Aorta (tissue), 5 donors: ENCODE results near the gene RNF151. TPM values are rescaled to one million over a fixed set of nuclear protein-coding genes. Genes with fewer than 3 reads are reported as not detected.
A peak's percentile ranks its signal among the peaks of the same experiment; 100 is the strongest.
"Not testable (repeated sequence)": the region's sequence is repeated elsewhere in the genome, so short reads cannot be mapped to it uniquely, and the experiment has no call there.

Experiments
- ATAC-seq: fragments of 200-7000 bp; cut with Tn5 transposase; one replicate; pipeline ENCODE4 v1.9.1; 2022; ENCODE audit warnings: moderate library complexity; ENCODE audit not compliant: low FRiP score
- DNase-seq, 2 donors: peaks; one replicate each; pipeline ENCODE4 v3.0.0-alpha.2; 2020
- H3K27ac ChIP-seq, 2 donors: one replicate each; pipeline ENCODE4 v1.5.1; 2013; ENCODE audit warnings: low read length in 2 of 2, mild to moderate bottlenecking in 2 of 2, moderate library complexity in 2 of 2, control low read depth in 1 of 2, inconsistent platforms in 1 of 2, low read depth in 1 of 2
- H3K27me3 ChIP-seq, 2 donors: one replicate each; pipeline ENCODE4 v1.6.1; 2013; ENCODE audit warnings: control low read depth in 1 of 2, low read length in 1 of 2, mild to moderate bottlenecking in 1 of 2, moderate library complexity in 1 of 2; ENCODE audit not compliant: insufficient read depth in 2 of 2, control insufficient read depth in 1 of 2
- H3K36me3 ChIP-seq, 2 donors: one replicate each; pipeline ENCODE4 v1.6.1; 2013; ENCODE audit warnings: control low read depth in 1 of 2, low read length in 1 of 2, mild to moderate bottlenecking in 1 of 2; ENCODE audit not compliant: insufficient read depth in 2 of 2, control insufficient read depth in 1 of 2
- H3K4me1 ChIP-seq, 2 donors: one replicate each; pipeline ENCODE4 v1.6.1; 2013; ENCODE audit warnings: low read length in 2 of 2, control low read depth in 1 of 2, mild to moderate bottlenecking in 1 of 2, moderate library complexity in 1 of 2; ENCODE audit not compliant: insufficient read depth in 2 of 2, control insufficient read depth in 1 of 2
- H3K4me3 ChIP-seq, 2 donors: one replicate each; pipeline ENCODE4 v1.5.1; 2013; ENCODE audit warnings: low read length in 2 of 2, control low read depth in 1 of 2, mild to moderate bottlenecking in 1 of 2
- H3K9me3 ChIP-seq: one replicate; pipeline ENCODE4 v1.6.1; 2013; ENCODE audit warnings: mild to moderate bottlenecking, low read length; ENCODE audit not compliant: control insufficient read depth
- WGBS, 2 donors: extraction: QIAGEN DNeasy Blood & Tissue Kit; methylation state at CpG; one replicate each; pipeline ENCODE4 v1.1.7; 2013; 5-methylcytosine and 5-hydroxymethylcytosine counted together
- intact Hi-C, 2 donors: fragments of 100-400 bp; cut with DNase I; formaldehyde crosslinking; loops; one replicate each; pipeline versions ENCODE4 v1.14.2 to v1.15.0; 2022
- polyA plus RNA-seq, 2 donors: library from polyadenylated mRNA; stranded (reverse); fragments of 200-250 nt; gene quantifications; one replicate each; pipeline ENCODE4 v1.2.3, GENCODE V29; 2013
- total RNA-seq, 2 donors: library from RNA; stranded (reverse); fragmentation: NEBNext Ultra II Directional; extraction: Animal tissue kit (Norgen Biotek cat#: 25700); gene quantifications; one replicate each; pipeline ENCODE4 v1.2.1, GENCODE V29; 2021
- donor health status: healthy with polysubstance abuse.
- donor health status: Bipolar disorder and iron deficiency.
- donor health status: DM: no; HTN: no; CAD: no.
- donor health status: DM: no; HTN: no; CAD: no.
- donor health status: DM: yes; HTN: yes; CAD: no.

RNF151 gene
- total and polyA plus RNA-seq, 4 donors, result not detected

DNA sequence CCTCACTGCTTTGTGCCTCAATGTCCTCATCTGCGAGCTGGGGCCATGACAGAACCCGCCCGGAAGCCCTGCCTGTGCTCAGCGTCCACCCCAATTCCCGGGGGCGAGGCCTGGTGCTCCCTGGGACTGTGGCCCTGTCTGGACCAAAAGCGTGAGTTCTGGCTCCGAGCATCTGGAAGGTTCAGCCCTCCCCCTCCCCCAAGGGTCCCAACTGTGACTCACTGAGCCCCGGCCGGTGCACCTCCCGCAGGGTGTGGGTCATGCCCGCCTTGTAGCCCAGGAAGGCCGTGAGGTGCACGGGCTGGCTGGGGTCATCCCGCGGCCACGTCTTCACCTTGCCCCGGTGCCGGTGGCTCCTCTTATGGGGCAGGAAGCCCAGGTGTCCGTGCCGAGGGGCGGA is 12.9 kb upstream of the RNF151 start:
- no peak overlapping the region for H3K4me3 ChIP-seq
- WGBS, 2 donors, result 92 to 94% methylated on average over 22 of the region's 22 CpGs
- intact Hi-C loops, result no loop called here
- H3K9me3 ChIP-seq, result no peaks in the 10 kb centered on the region
- H3K36me3 ChIP-seq, result no peaks in the 10 kb centered on the region
- DNase-seq (peak in 1 of 2 donors; percentile 73), ATAC-seq (no peak)
- no peaks in the 10 kb centered on the region for H3K4me1 ChIP-seq
- no peak overlapping the region for H3K27ac ChIP-seq
- no peaks in the 10 kb centered on the region for H3K27me3 ChIP-seq

DNA sequence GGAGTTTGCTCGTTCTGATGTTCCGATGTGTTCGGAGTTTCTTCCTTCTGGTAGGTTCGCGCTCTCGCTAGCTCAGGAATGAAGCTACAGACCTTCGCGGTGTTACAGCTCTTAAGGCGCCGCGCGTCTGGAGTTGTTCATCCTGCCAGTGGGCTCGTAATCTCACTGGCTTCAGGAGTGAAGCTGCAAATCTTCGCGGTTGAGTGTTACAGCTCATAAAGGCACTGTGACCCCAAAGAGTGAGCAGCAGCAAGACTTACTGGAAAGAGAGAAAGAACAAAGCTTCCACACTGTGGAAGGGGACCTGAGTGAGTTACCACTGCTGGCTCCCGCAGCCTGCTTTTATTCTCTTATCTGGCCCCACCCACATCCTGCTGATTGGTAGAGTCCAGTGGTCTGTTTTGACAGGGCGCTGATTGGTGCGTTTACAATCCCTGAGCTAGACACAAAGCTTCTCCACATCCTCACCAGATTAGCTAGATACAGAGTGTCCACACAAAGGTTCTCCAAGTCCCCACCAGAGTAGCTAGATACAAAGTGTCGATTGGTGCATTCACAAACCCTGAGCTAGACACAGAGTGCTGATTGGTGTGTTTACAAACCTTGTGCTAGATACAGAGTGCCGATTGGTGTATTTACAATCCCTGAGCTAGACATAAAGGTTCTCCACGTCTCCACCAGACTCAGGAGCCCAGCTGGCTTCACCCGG is 9.1 kb upstream of the RNF151 start:
- H3K27me3 ChIP-seq, H3K27ac ChIP-seq, ATAC-seq, H3K4me3 ChIP-seq, H3K9me3 ChIP-seq, H3K36me3 ChIP-seq, H3K4me1 ChIP-seq, intact Hi-C loops, DNase-seq: not testable (repeated sequence)
- 87 to 88% methylated on average over 18 to 21 of the region's 22 CpGs for WGBS, 2 donors

DNA sequence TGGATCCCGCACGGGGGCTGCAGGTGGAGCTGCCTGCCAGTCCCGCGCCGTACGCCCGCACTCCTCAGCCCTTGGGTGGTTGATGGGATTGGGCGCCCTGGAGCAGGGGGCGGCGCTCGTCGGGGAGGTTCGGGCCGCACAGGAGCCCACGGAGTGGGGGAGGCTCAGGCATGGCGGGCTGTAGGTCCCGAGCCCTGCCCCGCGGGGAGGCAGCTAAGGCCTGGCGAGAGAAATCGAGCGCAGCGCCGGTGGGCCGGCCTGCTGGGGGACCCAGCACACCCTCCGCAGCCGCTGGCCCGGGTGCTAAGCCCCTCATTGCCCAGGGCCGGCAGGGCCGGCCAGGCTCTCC is 8.5 kb upstream of the RNF151 start:
- H3K9me3 ChIP-seq, ATAC-seq, H3K27me3 ChIP-seq, H3K27ac ChIP-seq, intact Hi-C loops, H3K36me3 ChIP-seq, H3K4me3 ChIP-seq, H3K4me1 ChIP-seq: not testable (repeated sequence)
- WGBS, 2 donors, result 64 to 71% methylated on average over 25 to 30 of the region's 30 CpGs
- peak in 1 of 2 donors; percentile 73 for DNase-seq

DNA sequence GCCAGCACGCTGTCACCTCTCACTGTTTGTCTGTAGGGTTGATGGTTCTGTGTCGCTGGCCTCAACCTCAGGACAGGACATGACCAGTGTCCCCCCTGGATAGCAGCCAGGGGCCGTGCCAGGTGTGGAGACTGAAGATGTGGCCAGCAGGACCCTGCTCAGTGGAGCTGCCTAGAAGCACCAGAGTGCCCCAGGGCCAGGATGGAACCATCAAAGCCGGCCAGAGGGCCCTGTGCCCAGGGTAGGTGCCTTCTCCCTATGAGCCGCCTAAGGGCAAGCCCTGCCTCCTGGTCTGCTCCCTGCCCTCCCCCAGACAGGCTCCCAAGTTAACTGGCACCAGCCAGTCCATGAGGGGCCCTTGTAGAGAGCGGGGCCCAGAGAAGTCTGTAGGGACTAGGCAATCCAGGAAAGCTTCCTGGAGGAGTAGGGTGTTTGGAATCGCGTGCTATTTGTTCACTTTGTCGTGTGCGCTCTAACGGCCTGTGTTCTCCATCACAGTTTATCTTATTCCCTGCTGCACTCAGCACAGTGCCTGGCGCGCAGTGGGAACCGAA is 7.9 kb upstream of the RNF151 start:
- WGBS, 2 donors, result 32 to 36% methylated on average over 14 of the region's 14 CpGs
- peak; percentile 17 for ATAC-seq

DNA sequence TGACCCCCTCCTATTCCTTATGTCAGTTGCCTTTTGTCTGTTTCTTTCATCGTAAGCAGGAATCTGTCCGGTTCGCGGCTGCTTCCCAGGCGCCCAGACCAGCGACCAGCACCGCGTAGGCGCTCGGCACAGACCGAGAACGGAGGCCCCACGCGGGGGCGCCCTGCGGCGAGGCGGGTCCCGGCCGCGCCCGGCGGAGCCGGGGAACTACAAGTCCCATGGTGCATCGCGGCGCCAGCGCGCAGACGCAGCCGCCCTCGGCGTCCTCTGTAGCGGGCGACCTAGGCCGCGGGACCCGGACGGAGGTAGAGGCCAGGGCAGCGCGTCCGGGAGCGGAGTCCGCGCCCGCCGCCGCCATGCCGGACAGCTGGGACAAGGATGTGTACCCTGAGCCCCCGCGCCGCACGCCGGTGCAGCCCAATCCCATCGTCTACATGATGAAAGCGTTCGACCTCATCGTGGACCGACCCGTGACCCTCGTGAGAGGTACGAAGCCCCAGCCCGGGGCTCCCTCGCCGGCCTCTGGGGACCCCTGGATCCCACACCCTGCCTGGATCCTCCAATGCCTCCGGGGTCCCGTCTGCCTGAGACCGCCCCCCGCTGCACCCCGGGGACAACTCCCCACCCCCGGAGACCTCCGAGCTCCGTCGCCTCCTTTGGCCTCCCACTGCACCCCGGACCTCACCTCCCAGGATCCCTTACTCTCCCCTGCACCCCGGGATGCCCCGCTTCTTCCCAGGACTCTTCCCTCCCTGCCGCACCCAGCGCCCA is 7.2 kb upstream of the RNF151 start, which contains the start of gene NDUFB10:
Gene NDUFB10, plus strand, starts transcription at position 270 of the 771 bp plus-strand sequence. Its CDS starts 87 bp downstream, at position 357.
- H3K4me1 ChIP-seq, result no peaks in the 10 kb centered on the region
- H3K27me3 ChIP-seq, result no peaks in the 10 kb centered on the region
- intact Hi-C loops, result no loop called here
- WGBS, 2 donors, result 0 to 1% methylated on average over 73 to 79 of the region's 79 CpGs
- peaks cover 0 to 4% of the 10 kb centered on the region in 2 donors for H3K36me3 ChIP-seq
- peak; percentile 96 to 99 for DNase-seq
- peak; percentile 94 for ATAC-seq
- peak within 1 kb of the TSS; percentile 72 to 73 for H3K4me3 ChIP-seq
- H3K9me3 ChIP-seq, result no peaks in the 10 kb centered on the region
- peak within 1 kb of the TSS in 1 of 2 donors; percentile 49 for H3K27ac ChIP-seq

More for the DNA sequence above, 7.9 kb upstream of the RNF151 start:
- Histone ChIP-seq H3K36me3 (peaks cover 0 to 4% of the 10 kb centered on the region in 2 donors), H3K4me1 (no peaks in the 10 kb centered on the region), H3K4me3 (no peak overlapping the region), H3K27ac (peak overlapping the region in 1 of 2 donors; percentile 49), H3K27me3 (no peaks in the 10 kb centered on the region), H3K9me3 (no peaks in the 10 kb centered on the region)
- intact Hi-C loops, result no loop called here
- peak in 1 of 2 donors; percentile 70 for DNase-seq

DNA sequence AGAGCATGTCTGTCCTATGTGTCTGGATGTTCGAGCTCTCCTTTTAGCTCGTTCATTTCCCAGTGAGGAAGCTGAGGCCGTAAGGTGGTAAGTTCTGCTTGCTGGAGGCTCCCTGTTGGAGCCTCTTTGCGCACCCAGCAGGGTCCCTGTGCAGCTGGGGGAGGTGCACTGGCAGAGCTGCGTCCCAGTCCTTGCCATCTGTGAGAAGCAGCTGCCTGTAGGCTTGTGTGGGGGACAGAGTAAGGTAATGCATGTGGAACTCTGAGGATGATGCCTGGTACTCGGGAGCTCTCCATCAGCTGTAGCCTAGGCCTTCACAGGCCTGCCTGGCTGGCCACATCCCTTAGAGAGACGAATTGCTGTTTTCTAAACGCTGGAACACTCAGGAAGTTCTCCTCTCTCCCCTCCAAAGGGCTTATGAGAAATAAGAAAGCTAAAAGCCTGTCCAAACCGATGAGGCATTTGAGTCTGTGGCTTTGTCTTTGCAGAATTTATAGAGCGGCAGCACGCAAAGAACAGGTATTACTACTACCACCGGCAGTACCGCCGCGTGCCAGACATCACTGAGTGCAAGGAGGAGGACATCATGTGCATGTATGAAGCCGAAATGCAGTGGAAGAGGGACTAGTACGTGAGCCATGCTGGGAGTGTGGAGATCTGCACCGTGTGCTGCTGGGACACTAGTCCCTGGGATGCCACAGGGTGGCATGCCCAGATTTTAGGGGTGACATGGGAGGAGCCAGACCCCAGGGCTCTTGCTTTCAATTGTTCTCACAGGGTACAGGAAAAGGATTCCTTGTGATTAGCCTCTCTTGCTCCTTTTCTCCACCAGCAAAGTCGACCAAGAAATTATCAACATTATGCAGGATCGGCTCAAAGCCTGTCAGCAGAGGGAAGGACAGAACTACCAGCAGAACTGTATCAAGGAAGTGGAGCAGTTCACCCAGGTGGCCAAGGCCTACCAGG is 5.7 kb upstream of the RNF151 start:
- no peak overlapping the region for H3K27ac ChIP-seq
- peaks cover 0 to 4% of the 10 kb centered on the region in 2 donors for H3K36me3 ChIP-seq
- no peaks in the 10 kb centered on the region for H3K9me3 ChIP-seq
- ATAC-seq (no peak), DNase-seq (no peak)
- intact Hi-C loops, result no loop called here
- peaks cover 0 to 2% of the 10 kb centered on the region in 2 donors for H3K27me3 ChIP-seq
- WGBS, 2 donors, result 61% methylated on average over 20 of the region's 20 CpGs
- no peaks in the 10 kb centered on the region for H3K4me1 ChIP-seq
- H3K4me3 ChIP-seq, result no peak overlapping the region

DNA sequence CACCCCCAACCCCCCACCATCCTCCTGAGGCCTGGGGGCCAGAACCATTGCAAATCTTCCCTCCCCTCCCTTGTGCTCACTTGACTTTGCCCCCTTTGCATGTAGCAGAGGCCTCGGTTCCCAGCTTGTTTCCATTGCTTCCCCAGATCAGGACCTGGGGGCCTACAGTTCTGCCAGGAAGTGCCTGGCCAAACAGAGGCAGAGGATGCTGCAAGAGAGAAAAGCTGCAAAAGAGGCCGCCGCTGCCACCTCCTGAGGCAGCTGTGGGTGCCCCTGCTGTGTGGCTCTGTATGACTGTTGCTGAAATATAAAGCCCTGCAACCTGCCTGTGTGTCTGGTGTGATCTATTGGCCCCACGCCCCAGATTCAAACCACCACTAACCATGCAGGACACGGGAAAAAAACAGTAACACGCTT is 5.0 kb upstream of the RNF151 start:
- no peak for DNase-seq
- H3K9me3 ChIP-seq, result no peaks in the 10 kb centered on the region
- H3K36me3 ChIP-seq, result peaks cover 0 to 4% of the 10 kb centered on the region in 2 donors
- no peak overlapping the region for H3K4me3 ChIP-seq
- peaks cover 0 to 2% of the 10 kb centered on the region in 2 donors for H3K27me3 ChIP-seq
- no peak for ATAC-seq
- H3K27ac ChIP-seq, result no peak overlapping the region
- 60 to 66% methylated on average over 6 of the region's 6 CpGs for WGBS, 2 donors
- intact Hi-C loops, result no loop called here
- no peaks in the 10 kb centered on the region for H3K4me1 ChIP-seq
